Measurements from ENCODE around the gene RHOA.
A peak's percentile ranks its signal among the peaks of the same experiment; 100 is the strongest.
"Not testable (repeated sequence)": the region's sequence is repeated elsewhere in the genome, so short reads cannot be mapped to it uniquely, and the experiment has no call there.

RHOA gene

DNA sequence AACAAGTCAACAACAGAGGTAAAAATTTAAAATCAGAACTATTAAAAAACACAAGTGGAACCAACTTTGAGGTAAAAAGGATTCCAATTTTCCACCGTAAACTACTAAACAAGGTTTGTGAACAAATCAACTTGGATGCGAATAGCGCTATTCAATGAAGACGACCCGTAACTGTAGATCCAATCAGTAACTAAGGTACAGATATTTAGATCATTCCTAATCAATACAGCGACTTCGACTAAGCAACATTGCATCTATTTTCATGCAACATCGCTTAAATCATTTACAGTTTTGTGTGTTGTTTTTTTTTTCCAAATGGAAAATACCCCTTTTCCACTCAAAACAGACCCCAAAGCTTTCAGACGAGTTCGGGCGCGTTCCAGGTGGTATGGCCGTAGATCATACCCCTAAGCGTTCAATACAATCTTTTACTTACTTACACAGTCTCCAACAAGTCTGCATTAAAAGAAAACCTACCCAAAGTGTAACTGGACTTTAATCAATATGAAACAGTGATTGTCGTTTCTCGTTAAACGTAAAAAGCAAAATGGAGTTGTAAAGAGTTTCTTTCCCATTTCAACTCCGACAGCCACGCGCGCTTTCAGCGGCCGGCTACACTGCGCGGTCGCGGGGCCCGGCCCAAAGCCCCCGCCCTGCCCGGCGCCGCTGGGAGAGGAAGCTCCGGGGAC, 786 bp downstream of the RHOA start:
- DNase-seq = peak; percentile 64

- peak; percentile 11 for DNase-seq
Measured at GRCh38 chr3:49410066-49410845, 1.5 kb downstream of the RHOA start.

- no peak for DNase-seq
Measured at GRCh38 chr3:49406571-49407565, 4.9 kb downstream of the RHOA start.

GRCh38 chr3:49405570-49405969, 6.2 kb downstream of the RHOA start:
- DNase-seq = not testable (repeated sequence)

- no peak for DNase-seq
Measured at GRCh38 chr3:49403891-49404290, 7.9 kb downstream of the RHOA start.

DNA sequence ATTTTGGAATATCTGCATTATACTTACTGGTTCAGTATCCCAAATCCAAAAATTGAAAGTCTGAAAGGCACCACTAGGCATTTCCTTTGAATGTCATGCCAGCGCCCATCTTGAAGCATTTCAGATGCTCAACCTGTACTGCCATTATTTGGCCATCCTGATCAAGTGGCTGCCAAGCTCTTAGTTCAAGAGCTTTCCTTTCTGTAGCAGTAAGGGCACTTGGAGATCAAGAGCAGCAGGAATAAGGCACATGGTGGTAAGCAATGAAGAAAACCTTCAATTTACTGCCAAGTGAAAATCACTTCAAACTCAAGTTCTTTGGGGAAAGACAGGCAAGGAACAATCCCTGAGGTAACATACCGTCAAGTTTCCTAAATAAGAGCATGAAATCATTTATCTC, 10.0 kb downstream of the RHOA start:
- DNase-seq = no peak

- DNase-seq = no peak
Measured at GRCh38 chr3:49399461-49399860, 12.3 kb downstream of the RHOA start.

DNA sequence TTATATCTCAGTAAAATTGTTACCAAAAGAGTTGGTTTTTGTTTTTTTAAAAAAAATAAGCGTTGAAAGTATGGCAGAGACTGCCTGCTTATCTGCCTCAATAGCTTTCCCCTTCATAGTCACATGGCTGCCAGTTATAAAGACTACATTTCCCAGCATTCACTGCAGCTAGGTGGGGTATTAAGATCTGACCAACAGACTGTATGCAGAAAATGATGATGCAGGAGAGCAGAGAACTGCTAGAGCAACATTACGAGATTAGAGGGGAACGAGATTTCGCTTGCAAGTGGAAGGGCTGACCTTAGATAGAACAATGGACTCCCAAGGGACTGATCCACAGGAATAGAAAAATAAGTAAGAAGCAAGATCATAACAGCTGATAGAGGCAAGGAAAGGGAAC, 14.3 kb downstream of the RHOA start:
- peak; percentile 76 for DNase-seq

DNA sequence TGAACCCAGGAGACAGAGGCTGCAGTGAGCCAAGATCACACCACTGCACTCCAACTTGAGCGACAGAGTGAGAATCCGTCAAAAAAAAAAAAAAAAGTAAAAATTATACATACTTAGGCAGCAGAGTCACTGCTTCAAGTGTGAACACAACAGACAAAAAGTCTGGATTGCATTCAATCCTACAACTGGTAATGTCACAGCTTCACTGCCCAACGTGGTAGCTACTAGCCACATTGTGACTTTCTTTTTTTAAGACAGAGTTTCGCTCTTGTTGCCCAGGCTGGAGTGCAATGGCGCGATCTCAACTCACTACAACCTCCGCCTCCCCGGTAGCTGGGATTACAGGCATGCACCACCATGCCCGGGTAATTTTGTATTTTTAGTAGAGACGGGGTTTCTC, 20.5 kb downstream of the RHOA start:
- not testable (repeated sequence) for DNase-seq

- DNase-seq = no peak
Measured at GRCh38 chr3:49389297-49389696, 22.5 kb downstream of the RHOA start.

DNA sequence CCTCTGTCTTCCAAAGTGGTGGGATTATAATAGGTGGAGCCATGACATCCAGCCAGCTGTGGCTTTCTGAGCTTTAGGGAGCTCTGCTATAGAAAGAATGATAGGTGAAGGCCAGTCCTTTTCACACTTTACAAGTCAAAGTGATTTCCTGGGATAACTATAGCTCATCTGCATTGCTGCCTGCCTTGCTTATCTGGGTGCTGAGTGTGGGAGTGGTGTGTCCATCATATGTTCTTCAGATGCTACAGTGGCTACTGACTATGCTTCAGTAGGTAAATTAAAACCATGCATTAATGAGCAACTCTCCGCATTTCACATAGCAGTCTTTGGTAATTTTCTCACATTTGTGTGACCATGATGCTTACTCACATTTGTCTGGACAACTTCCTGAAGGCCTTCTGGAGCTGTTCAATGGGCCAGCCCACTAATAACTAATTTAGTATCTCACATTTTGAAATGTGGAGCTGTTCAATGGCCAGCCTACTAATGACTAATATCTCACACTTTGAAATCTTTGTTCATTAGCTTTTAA, 23.4 kb downstream of the RHOA start:
- no peak for DNase-seq

DNA sequence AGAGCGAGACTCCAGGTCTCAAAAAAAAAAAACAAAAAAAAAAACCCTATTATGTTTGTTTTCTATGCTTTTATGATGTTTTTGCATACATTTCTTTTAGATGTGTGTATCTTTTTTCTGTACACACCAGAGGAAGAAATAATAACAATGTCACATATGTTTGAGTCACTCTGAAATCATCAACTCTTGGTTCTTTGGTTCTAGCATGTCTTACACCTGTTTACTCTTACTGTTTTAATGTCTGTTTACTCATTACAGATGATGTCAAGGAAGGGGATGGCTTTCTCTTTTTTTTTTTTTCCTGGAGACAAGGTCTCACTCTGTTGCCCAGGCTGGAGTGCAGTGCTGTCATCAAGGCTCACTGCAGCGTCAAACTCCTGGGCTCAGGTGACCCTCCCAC, 24.1 kb downstream of the RHOA start:
- DNase-seq = no peak

DNA sequence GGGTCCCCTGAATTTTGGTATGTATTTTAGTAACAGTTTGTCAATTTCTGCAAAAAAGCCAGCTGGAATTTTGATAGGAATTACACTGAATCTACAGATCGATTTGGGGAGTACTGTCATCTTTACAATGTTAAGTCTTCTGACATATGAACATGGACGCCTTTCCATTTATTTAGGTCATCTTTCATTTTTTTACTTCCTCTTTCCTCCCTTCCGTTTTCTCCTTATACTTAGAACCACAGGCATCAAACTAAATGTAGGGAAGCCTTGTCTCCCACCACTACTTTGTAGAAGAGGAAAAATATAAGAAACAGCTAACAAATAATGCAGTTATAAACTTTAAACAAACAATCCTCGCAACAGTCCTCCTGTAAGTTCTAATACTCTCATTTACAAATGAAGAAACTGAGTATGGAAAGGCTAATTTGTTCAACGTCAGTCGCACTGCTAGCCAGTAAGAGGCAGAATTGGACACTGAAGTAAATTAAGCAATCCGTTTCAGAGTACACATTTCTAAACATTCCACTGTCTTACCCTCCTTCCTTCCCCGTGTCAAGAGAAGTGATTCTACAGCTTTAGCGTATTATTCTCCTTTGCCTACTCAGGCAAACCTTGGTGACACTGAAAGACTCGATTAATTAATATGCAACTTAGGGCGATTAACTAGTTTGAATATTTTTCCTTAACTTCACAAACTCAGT, 25.6 kb downstream of the RHOA start:
- DNase-seq = no peak

DNA sequence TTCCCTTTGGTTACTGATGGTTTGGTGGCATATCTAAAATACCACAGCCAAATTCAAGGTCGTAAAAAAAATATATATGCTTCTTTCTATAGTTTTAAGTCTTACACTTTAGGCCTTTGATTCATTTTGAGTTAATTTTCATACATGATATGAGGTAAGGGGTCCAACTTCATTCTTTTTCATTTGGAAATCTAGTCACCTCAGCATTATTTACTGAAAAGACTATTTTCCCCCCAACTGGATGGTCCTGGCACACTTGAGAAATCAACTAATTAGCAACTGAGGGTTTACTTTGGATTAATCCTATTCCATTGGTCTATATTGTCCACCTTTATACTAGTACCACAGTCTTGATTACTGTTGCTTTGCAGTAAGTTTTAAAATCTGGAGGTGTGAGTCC, 26.2 kb downstream of the RHOA start:
- no peak for DNase-seq

DNA sequence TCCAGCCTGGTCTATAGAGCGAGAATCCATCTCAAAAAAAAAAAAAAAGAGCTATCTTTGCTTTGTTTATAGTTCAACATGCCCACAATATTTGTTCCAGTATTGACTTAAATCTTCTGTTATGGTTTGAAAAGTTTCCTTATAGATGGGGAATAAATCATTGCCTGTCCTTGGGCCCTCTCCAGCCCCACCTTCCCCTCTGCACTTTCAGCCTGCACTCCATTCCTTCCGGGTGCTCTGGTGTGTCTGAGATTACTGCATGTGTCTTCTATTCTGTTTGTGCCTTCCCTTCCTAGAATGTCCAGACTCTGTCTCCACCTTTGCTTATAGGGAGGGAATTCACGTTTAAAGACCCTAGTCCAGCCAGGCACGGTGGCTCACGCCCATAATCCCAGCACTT, 28.4 kb downstream of the RHOA start:
- DNase-seq = no peak

DNA sequence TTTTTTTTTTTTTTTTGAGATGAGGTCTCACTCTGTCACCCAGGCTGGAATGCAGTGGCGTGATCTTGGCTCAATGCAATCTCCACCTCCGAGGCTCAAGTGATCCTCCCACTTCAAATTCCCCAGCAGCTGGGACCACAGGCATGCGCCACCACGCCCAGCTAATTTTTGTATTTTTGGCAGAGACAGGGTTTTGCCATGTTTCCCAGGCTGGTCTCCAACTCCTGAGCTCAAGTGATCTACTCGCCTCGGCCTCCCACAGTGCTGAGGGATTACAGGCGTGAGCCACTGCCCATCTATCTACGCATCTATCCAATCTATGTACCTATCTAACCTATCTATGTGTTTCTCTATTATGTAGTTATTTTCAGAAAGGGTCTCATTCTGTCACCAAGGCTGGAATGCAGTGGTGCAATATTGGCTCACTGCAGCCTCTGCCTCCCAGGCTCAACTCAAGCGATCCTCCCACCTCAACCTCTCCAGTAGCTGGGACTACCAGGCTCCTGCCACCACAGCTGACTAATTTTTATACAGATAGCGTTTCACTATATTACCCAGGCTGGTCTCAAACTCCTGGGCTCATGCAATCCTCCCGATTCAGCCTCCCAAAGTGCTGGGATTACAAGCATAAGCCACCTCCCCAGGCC, 33.4 kb downstream of the RHOA start:
- DNase-seq = no peak

GRCh38 chr3:49377483-49377882, 34.3 kb downstream of the RHOA start:
- DNase-seq = no peak

DNA sequence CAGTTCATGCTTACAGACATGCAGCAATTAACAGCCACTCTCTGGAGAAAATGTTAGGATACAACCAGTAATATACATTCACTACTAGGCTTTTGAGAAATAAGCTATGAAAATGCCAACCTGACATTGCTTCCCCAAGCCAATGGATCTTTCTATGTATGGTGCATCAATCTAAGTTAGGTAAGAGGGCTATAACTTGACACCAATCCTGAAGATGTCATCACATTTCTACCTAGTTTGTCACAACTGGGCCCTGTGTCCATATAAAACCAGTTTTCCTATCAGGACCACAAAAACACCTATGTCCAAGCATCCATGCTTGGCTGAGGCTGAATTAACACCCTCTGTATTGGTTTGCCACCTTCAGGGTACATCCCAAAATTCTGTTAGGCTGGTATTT, 39.8 kb downstream of the RHOA start:
- no peak for DNase-seq

- no peak for DNase-seq
Measured at GRCh38 chr3:49370585-49371290, 41.0 kb downstream of the RHOA start.

DNA sequence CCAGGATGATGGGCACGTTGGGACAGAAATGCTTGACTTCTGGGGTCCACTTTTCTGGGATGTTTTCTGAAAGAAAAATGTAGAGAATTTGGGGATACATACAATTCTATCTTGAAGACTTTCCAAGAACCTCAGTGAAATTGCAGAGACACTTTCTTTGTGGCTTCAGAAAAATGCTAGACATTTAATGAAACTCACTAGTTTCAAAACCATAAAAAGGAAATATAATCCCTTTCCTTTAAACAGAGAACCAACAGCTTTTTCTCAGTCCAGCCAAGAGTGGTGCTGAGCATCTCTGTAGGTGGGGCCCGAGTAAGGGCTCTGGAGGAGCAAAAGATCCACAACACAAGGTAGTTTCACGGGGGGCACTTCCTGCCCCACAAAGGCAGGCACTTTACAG, 49.2 kb downstream of the RHOA start:
- no peak for DNase-seq

- DNase-seq = no peak
Measured at GRCh38 chr3:49359623-49360022, 52.2 kb downstream of the RHOA start.

Data from eye (tissue), 1 donor.